Right ventricle myocardium inferior (tissue), 1 donor: ENCODE data around the gene NFX1. TPM values are rescaled to one million over a fixed set of nuclear protein-coding genes. Genes with fewer than 3 reads are reported as not detected.

Experiments used
- total RNA-seq: library from RNA; stranded (reverse); fragmentation: NEBNext Ultra II Directional; extraction: Animal tissue kit (Norgen Biotek cat#: 25700); gene quantifications from one replicate; pipeline ENCODE4 v1.2.1, GENCODE V29; 2021
- donor health status: DM: no; HTN: yes; CAD: no; lungs with severe emphysema.

Gene NFX1
- total RNA-seq, 1 donor from 2014 or later, result 29.3 TPM

Other genes starting within 250 kb of the NFX1 start
- gene SMU1, start 213.8 kb upstream of the NFX1 start, total RNA-seq, result 15.2 TPM
- 43.6 TPM for gene B4GALT1, start 123.2 kb upstream of the NFX1 start, total RNA-seq
- gene SPINK4, start 50.3 kb upstream of the NFX1 start, total RNA-seq, result not detected
- gene BAG1, start 25.8 kb upstream of the NFX1 start, total RNA-seq, result 132 TPM
- 51.5 TPM for gene CHMP5, start 25.5 kb upstream of the NFX1 start, total RNA-seq
- gene AQP7, start 112.1 kb downstream of the NFX1 start, total RNA-seq, result 147 TPM
- gene AQP3, start 157.1 kb downstream of the NFX1 start, total RNA-seq, result 16.3 TPM
- 13.0 TPM for gene NOL6, start 183.4 kb downstream of the NFX1 start, total RNA-seq
- gene ANKRD18B, start 233.7 kb downstream of the NFX1 start, total RNA-seq, result not detected